Measurements from ENCODE around the gene DNAJC1.
A peak's percentile ranks its signal among the peaks of the same experiment; 100 is the strongest.

DNAJC1 gene

GRCh38 chr10:21895932-21896331 is 107.6 kb downstream of the DNAJC1 start:
- H3K9me3 ChIP-seq (ENCODE audit: control insufficient read depth, low read length): peaks cover 46% of the 10 kb centered on the region
- no peak overlapping the region for H2BK5ac ChIP-seq (ENCODE audit: low read depth, low read length, poor library complexity, severe bottlenecking)
- H2BK120ac ChIP-seq (ENCODE audit: low read depth, low read length): no peak overlapping the region
- WGBS: 84% methylated on average over 1 of the region's 1 CpG
- no peaks in the 10 kb centered on the region for H3K27me3 ChIP-seq (ENCODE audit: control insufficient read depth in 1 of 2, insufficient read depth in 1 of 2, low read length in 2 of 2)
- H3K27ac ChIP-seq (ENCODE audit: low read length, poor library complexity, severe bottlenecking): no peak overlapping the region
- H3K4me3 ChIP-seq (ENCODE audit: insufficient read depth in 1 of 2, low read depth in 1 of 2, low read length in 2 of 2): no peak overlapping the region
- no peak overlapping the region for H4K8ac ChIP-seq (ENCODE audit: low read length)
- H3K36me3 ChIP-seq (ENCODE audit: control insufficient read depth in 1 of 2, insufficient read depth in 2 of 2, low read depth in 1 of 2, low read length in 2 of 2): peaks cover 11 to 13% of the 10 kb centered on the region in 2 experiments
- H2AK5ac ChIP-seq (ENCODE audit: low read length, severe bottlenecking): no peak overlapping the region
- no peak overlapping the region for H2BK12ac ChIP-seq (ENCODE audit: low read length in 2 of 2)
- no peak overlapping the region for H3K23ac ChIP-seq (ENCODE audit: low read length in 2 of 2)
- no peak overlapping the region for H3K4ac ChIP-seq (ENCODE audit: low read depth in 1 of 2, low read length in 2 of 2)
- H2AFZ ChIP-seq (ENCODE audit: low read depth, low read length): no peak overlapping the region
- H3K4me2 ChIP-seq (ENCODE audit: low read length, poor library complexity, severe bottlenecking): no peak overlapping the region
- H2BK15ac ChIP-seq (ENCODE audit: low read depth, poor library complexity, severe bottlenecking): no peak overlapping the region
- peaks cover 5% of the 10 kb centered on the region for H3K79me1 ChIP-seq (replicated peaks; ENCODE audit: low read length, poor library complexity, severe bottlenecking)
- H4K91ac ChIP-seq (ENCODE audit: low read length): no peak overlapping the region
- no peak for DNase-seq
- no peak overlapping the region for H3K14ac ChIP-seq (ENCODE audit: low read length in 2 of 2)
- no peak overlapping the region for H3K9ac ChIP-seq (ENCODE audit: low read length)
- no peak overlapping the region for H3K18ac ChIP-seq (ENCODE audit: low read depth in 1 of 2, low read length in 2 of 2)
- no peaks in the 10 kb centered on the region for H3K4me1 ChIP-seq (ENCODE audit: control insufficient read depth, insufficient read depth, low read depth, low read length)

DNA sequence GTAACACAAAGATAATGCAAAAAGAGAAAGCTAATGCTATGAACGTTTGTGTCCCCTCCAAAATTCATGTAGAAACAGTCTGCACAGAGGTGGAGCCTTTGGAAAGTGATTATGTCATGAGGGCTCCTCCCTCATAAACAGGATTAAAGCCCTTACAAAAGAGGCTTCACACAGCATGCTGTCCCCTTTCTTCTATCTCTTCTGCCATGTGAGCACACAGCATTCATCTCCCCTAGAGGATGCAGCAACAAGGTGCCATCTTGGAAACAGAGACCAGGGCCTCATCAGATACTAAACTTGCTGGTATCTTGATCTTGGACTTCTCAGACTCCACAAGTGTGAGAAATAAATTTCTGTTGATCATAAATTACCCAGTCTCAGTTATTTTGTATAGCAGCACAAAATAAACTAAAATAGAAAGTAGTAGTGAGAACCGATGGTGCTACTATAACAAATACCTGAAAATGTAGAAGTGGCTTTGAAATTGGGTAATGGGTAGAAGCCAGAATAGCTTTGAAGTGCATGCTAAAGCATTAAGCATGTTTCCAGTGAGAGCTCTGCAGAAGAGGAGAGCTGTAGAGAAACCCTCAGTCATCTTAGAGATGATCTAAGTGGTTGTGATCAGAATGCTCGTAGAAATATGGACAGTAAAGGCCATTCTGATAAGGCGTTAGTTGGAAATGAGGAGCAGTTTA is 108.7 kb downstream of the DNAJC1 start:
- Histone ChIP-seq H3K4ac (ENCODE audit: low read depth in 1 of 2, low read length in 2 of 2) (no peak overlapping the region), H4K91ac (ENCODE audit: low read length) (no peak overlapping the region), H3K79me1 (replicated peaks; ENCODE audit: low read length, poor library complexity, severe bottlenecking) (peaks cover 8% of the 10 kb centered on the region), H4K8ac (ENCODE audit: low read length) (peak overlapping the region; percentile 28), H3K4me1 (ENCODE audit: control insufficient read depth, insufficient read depth, low read depth, low read length) (no peaks in the 10 kb centered on the region), H3K23ac (ENCODE audit: low read length in 2 of 2) (no peak overlapping the region), H3K9ac (ENCODE audit: low read length) (no peak overlapping the region), H2BK120ac (ENCODE audit: low read depth, low read length) (no peak overlapping the region), H2BK5ac (ENCODE audit: low read depth, low read length, poor library complexity, severe bottlenecking) (no peak overlapping the region), H3K27me3 (ENCODE audit: control insufficient read depth in 1 of 2, insufficient read depth in 1 of 2, low read length in 2 of 2) (no peaks in the 10 kb centered on the region), H3K9me3 (ENCODE audit: control insufficient read depth, low read length) (peaks cover 53% of the 10 kb centered on the region), H2AK5ac (ENCODE audit: low read length, severe bottlenecking) (no peak overlapping the region), H2AFZ (ENCODE audit: low read depth, low read length) (no peak overlapping the region), H3K14ac (ENCODE audit: low read length in 2 of 2) (no peak overlapping the region), H2BK15ac (ENCODE audit: low read depth, poor library complexity, severe bottlenecking) (no peak overlapping the region), H3K36me3 (ENCODE audit: control insufficient read depth in 1 of 2, insufficient read depth in 2 of 2, low read depth in 1 of 2, low read length in 2 of 2) (peaks cover 11 to 19% of the 10 kb centered on the region in 2 experiments), H3K4me3 (ENCODE audit: insufficient read depth in 1 of 2, low read depth in 1 of 2, low read length in 2 of 2) (no peak overlapping the region), H3K27ac (ENCODE audit: low read length, poor library complexity, severe bottlenecking) (no peak overlapping the region), H3K4me2 (ENCODE audit: low read length, poor library complexity, severe bottlenecking) (no peak overlapping the region), H3K18ac (ENCODE audit: low read depth in 1 of 2, low read length in 2 of 2) (no peak overlapping the region), H2BK12ac (ENCODE audit: low read length in 2 of 2) (no peak overlapping the region)
- DNase-seq: no peak
- 91% methylated on average over 4 of the region's 4 CpGs for WGBS

DNA sequence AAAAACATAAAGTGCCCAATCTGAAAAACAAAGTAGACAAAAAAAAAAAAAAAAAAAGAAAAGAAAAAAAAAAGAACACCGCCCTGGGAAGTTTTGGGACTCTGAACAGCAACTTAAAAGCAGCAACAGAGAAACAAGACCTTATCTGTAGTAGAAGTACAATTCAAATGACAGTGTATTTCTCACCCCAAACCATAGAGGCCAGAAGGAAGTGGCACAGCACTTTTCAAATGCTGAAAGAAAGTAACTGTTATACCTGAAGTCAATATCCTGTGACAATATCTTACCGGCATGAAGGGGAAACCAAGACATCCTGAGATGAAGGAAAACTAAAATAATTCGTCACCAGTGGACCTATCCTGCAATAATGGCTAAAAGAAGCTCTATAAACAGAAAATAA is 112.1 kb downstream of the DNAJC1 start:
- Histone ChIP-seq H3K4ac (ENCODE audit: low read depth in 1 of 2, low read length in 2 of 2) (no peak overlapping the region), H2AFZ (ENCODE audit: low read depth, low read length) (no peak overlapping the region), H3K27ac (ENCODE audit: low read length, poor library complexity, severe bottlenecking) (no peak overlapping the region), H3K79me1 (replicated peaks; ENCODE audit: low read length, poor library complexity, severe bottlenecking) (peaks cover 2% of the 10 kb centered on the region), H3K36me3 (ENCODE audit: control insufficient read depth in 1 of 2, insufficient read depth in 2 of 2, low read depth in 1 of 2, low read length in 2 of 2) (peaks cover 3 to 19% of the 10 kb centered on the region in 2 experiments), H3K14ac (ENCODE audit: low read length in 2 of 2) (no peak overlapping the region), H2BK12ac (ENCODE audit: low read length in 2 of 2) (no peak overlapping the region), H3K9me3 (ENCODE audit: control insufficient read depth, low read length) (peaks cover 60% of the 10 kb centered on the region), H2BK120ac (ENCODE audit: low read depth, low read length) (no peak overlapping the region), H3K23ac (ENCODE audit: low read length in 2 of 2) (no peak overlapping the region), H2BK15ac (ENCODE audit: low read depth, poor library complexity, severe bottlenecking) (no peak overlapping the region), H3K4me2 (ENCODE audit: low read length, poor library complexity, severe bottlenecking) (no peak overlapping the region), H3K27me3 (ENCODE audit: control insufficient read depth in 1 of 2, insufficient read depth in 1 of 2, low read length in 2 of 2) (no peaks in the 10 kb centered on the region), H3K18ac (ENCODE audit: low read depth in 1 of 2, low read length in 2 of 2) (no peak overlapping the region), H2AK5ac (ENCODE audit: low read length, severe bottlenecking) (no peak overlapping the region), H4K91ac (ENCODE audit: low read length) (no peak overlapping the region), H4K8ac (ENCODE audit: low read length) (no peak overlapping the region), H2BK5ac (ENCODE audit: low read depth, low read length, poor library complexity, severe bottlenecking) (no peak overlapping the region), H3K4me1 (ENCODE audit: control insufficient read depth, insufficient read depth, low read depth, low read length) (no peaks in the 10 kb centered on the region), H3K4me3 (ENCODE audit: insufficient read depth in 1 of 2, low read depth in 1 of 2, low read length in 2 of 2) (no peak overlapping the region), H3K9ac (ENCODE audit: low read length) (no peak overlapping the region)
- no peak for DNase-seq
- 80% methylated on average over 1 of the region's 3 CpGs for WGBS

DNA sequence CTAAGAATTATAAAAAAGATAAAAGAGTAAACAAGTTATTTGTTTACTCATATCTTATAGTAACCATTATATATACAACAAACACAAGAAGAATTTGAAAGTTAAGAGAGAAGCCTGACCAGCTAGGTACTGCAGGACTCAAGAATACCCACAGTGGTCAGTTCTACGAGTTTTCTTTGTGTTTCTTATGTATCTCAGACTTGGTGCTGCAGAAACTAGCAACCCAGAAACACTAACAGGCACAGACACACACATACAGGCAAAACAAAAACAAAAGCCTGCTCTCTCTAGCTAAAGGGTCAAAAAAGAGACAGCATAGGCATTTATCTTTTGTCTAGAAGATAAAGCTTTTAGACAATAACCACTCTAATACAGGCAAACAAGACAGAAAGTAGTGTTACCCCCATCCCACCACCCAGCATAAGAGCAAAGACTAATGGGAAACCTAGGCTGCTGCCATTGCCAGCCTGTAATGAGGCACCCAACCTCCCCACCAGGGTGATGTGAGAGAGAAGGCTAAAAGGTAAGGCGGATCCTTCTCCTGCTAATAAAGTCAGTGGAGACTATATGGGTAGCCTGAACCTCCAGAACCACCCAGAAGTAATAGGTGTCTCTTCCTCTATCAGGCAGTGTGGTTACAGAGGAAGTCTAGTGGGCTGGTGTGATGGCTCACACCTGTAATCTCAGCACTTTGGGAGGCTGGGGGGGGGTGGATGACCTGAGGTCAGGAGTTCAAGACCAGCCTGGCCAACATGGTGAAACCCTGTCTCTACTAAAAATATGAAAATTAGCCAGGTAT is 113.9 kb downstream of the DNAJC1 start:
- Histone ChIP-seq H4K8ac (ENCODE audit: low read length) (no peak overlapping the region), H3K14ac (ENCODE audit: low read length in 2 of 2) (no peak overlapping the region)

More for the DNA sequence above, 113.9 kb downstream of the DNAJC1 start:
- Histone ChIP-seq H3K4me1 (ENCODE audit: control insufficient read depth, insufficient read depth, low read depth, low read length) (no peaks in the 10 kb centered on the region), H3K4me2 (ENCODE audit: low read length, poor library complexity, severe bottlenecking) (no peak overlapping the region), H2BK120ac (ENCODE audit: low read depth, low read length) (no peak overlapping the region), H4K91ac (ENCODE audit: low read length) (no peak overlapping the region), H3K18ac (ENCODE audit: low read depth in 1 of 2, low read length in 2 of 2) (no peak overlapping the region), H2BK5ac (ENCODE audit: low read depth, low read length, poor library complexity, severe bottlenecking) (no peak overlapping the region), H2BK15ac (ENCODE audit: low read depth, poor library complexity, severe bottlenecking) (no peak overlapping the region), H3K9ac (ENCODE audit: low read length) (no peak overlapping the region), H3K4ac (ENCODE audit: low read depth in 1 of 2, low read length in 2 of 2) (no peak overlapping the region), H2AFZ (ENCODE audit: low read depth, low read length) (no peak overlapping the region), H3K79me1 (replicated peaks; ENCODE audit: low read length, poor library complexity, severe bottlenecking) (peaks cover 2% of the 10 kb centered on the region), H2AK5ac (ENCODE audit: low read length, severe bottlenecking) (no peak overlapping the region), H3K23ac (ENCODE audit: low read length in 2 of 2) (no peak overlapping the region), H3K4me3 (ENCODE audit: insufficient read depth in 1 of 2, low read depth in 1 of 2, low read length in 2 of 2) (no peak overlapping the region), H3K27ac (ENCODE audit: low read length, poor library complexity, severe bottlenecking) (no peak overlapping the region), H3K9me3 (ENCODE audit: control insufficient read depth, low read length) (peaks cover 65% of the 10 kb centered on the region), H3K27me3 (ENCODE audit: control insufficient read depth in 1 of 2, insufficient read depth in 1 of 2, low read length in 2 of 2) (no peaks in the 10 kb centered on the region), H3K36me3 (ENCODE audit: control insufficient read depth in 1 of 2, insufficient read depth in 2 of 2, low read depth in 1 of 2, low read length in 2 of 2) (peaks cover 3 to 13% of the 10 kb centered on the region in 2 experiments), H2BK12ac (ENCODE audit: low read length in 2 of 2) (no peak overlapping the region)
- 92% methylated on average over 2 of the region's 2 CpGs for WGBS
- DNase-seq: no peak
